Esophagus (tissue), 2 donors: ENCODE data around the gene DOCK1. TPM values are rescaled to one million over a fixed set of nuclear protein-coding genes. Genes with fewer than 3 reads are reported as not detected.

Experiments used
- H3K27ac ChIP-seq, 2 donors: one replicate each; pipeline ENCODE4 v1.5.1; 2013; ENCODE audit warnings: low read depth in 2 of 2, mild to moderate bottlenecking in 2 of 2, inconsistent platforms in 1 of 2, low read length in 1 of 2, moderate library complexity in 1 of 2
- H3K27me3 ChIP-seq, 2 donors: one replicate each; pipeline ENCODE4 v1.6.1; 2013; ENCODE audit warnings: low read length in 2 of 2, control low read depth in 1 of 2, mild to moderate bottlenecking in 1 of 2; ENCODE audit not compliant: insufficient read depth in 2 of 2, control insufficient read depth in 1 of 2
- H3K36me3 ChIP-seq, 2 donors: one replicate each; pipeline ENCODE4 v1.6.1; 2013; ENCODE audit warnings: low read length in 1 of 2; ENCODE audit not compliant: control insufficient read depth in 2 of 2, insufficient read depth in 2 of 2
- H3K4me1 ChIP-seq, 2 donors: one replicate each; pipeline ENCODE4 v1.6.1; 2013; ENCODE audit warnings: low read length in 1 of 2; ENCODE audit not compliant: control insufficient read depth in 2 of 2, insufficient read depth in 2 of 2
- H3K4me3 ChIP-seq, 2 donors: one replicate each; pipeline ENCODE4 v1.5.1; 2013; ENCODE audit warnings: low read length in 2 of 2, mild to moderate bottlenecking in 2 of 2, low read depth in 1 of 2, moderate library complexity in 1 of 2
- H3K9me3 ChIP-seq, 2 donors: one replicate each; pipeline ENCODE4 v1.6.1; 2013; ENCODE audit warnings: mild to moderate bottlenecking in 2 of 2, low read depth in 1 of 2, low read length in 1 of 2, moderate library complexity in 1 of 2; ENCODE audit not compliant: control insufficient read depth in 2 of 2, insufficient read depth in 1 of 2
- WGBS, 2 donors: extraction: QIAGEN DNeasy Blood & Tissue Kit; methylation state at CpG; one replicate each; pipeline ENCODE4 v1.1.7; 2013; 5-methylcytosine and 5-hydroxymethylcytosine counted together
- polyA plus RNA-seq, 2 donors: library from polyadenylated mRNA; stranded (reverse); fragments of 200-250 nt; gene quantifications; one replicate each; pipeline ENCODE4 v1.2.3, GENCODE V29; 2013
- donor health status: healthy with polysubstance abuse.
- donor health status: Bipolar disorder and iron deficiency.

The DOCK1 gene
- polyA plus RNA-seq, 2 donors: 11.4 to 17.5 TPM

- H3K36me3 ChIP-seq: no peaks in the 10 kb centered on the region
- H3K27me3 ChIP-seq: no peaks in the 10 kb centered on the region
- H3K9me3 ChIP-seq: no peaks in the 10 kb centered on the region
- 52 to 62% methylated on average over 16 of the region's 16 CpGs for WGBS, 2 donors
- H3K4me1 ChIP-seq: peaks cover 6 to 10% of the 10 kb centered on the region in 2 donors
- no peak overlapping the region for H3K4me3 ChIP-seq
- no peak overlapping the region for H3K27ac ChIP-seq
Observed at GRCh38 chr10:126955934-126956711, 50.9 kb downstream of the DOCK1 start.

GRCh38 chr10:126956712-126957108 lies 51.5 kb downstream of the DOCK1 start:
- H3K9me3 ChIP-seq: no peaks in the 10 kb centered on the region
- 76 to 83% methylated on average over 4 of the region's 4 CpGs for WGBS, 2 donors
- H3K36me3 ChIP-seq: no peaks in the 10 kb centered on the region
- no peak overlapping the region for H3K27ac ChIP-seq
- H3K27me3 ChIP-seq: no peaks in the 10 kb centered on the region
- no peak overlapping the region for H3K4me3 ChIP-seq
- peaks cover 6 to 10% of the 10 kb centered on the region in 2 donors for H3K4me1 ChIP-seq

GRCh38 chr10:126957111-126957510 lies 51.9 kb downstream of the DOCK1 start:
- 73 to 81% methylated on average over 8 of the region's 8 CpGs for WGBS, 2 donors
- H3K4me3 ChIP-seq: no peak overlapping the region
- H3K36me3 ChIP-seq: no peaks in the 10 kb centered on the region
- no peaks in the 10 kb centered on the region for H3K27me3 ChIP-seq
- H3K27ac ChIP-seq: no peak overlapping the region
- no peaks in the 10 kb centered on the region for H3K9me3 ChIP-seq
- peaks cover 6 to 10% of the 10 kb centered on the region in 2 donors for H3K4me1 ChIP-seq

GRCh38 chr10:126959431-126959830 lies 54.2 kb downstream of the DOCK1 start:
- 88 to 91% methylated on average over 4 of the region's 4 CpGs for WGBS, 2 donors
- Histone ChIP-seq H3K4me3 (no peak overlapping the region), H3K27ac (no peak overlapping the region), H3K4me1 (peaks cover 10% of the 10 kb centered on the region in 2 donors), H3K27me3 (no peaks in the 10 kb centered on the region), H3K9me3 (no peaks in the 10 kb centered on the region), H3K36me3 (no peaks in the 10 kb centered on the region)

- H3K36me3 ChIP-seq: no peaks in the 10 kb centered on the region
- H3K9me3 ChIP-seq: no peaks in the 10 kb centered on the region
- H3K4me3 ChIP-seq: no peak overlapping the region
- peaks cover 9 to 10% of the 10 kb centered on the region in 2 donors for H3K4me1 ChIP-seq
- H3K27me3 ChIP-seq: no peaks in the 10 kb centered on the region
- WGBS, 2 donors: 93 to 95% methylated on average over 16 of the region's 16 CpGs
- H3K27ac ChIP-seq: no peak overlapping the region
Observed at GRCh38 chr10:126959906-126960685, 54.9 kb downstream of the DOCK1 start.

- no peak overlapping the region for H3K4me3 ChIP-seq
- H3K4me1 ChIP-seq: peaks cover 0 to 4% of the 10 kb centered on the region in 2 donors
- H3K9me3 ChIP-seq: no peaks in the 10 kb centered on the region
- 82 to 90% methylated on average over 4 of the region's 4 CpGs for WGBS, 2 donors
- no peak overlapping the region for H3K27ac ChIP-seq
- H3K36me3 ChIP-seq: no peaks in the 10 kb centered on the region
- no peaks in the 10 kb centered on the region for H3K27me3 ChIP-seq
Observed at GRCh38 chr10:126963354-126963753, 58.1 kb downstream of the DOCK1 start.

- no peaks in the 10 kb centered on the region for H3K27me3 ChIP-seq
- peaks cover 0 to 4% of the 10 kb centered on the region in 2 donors for H3K4me1 ChIP-seq
- 57 to 70% methylated on average over 7 of the region's 7 CpGs for WGBS, 2 donors
- H3K36me3 ChIP-seq: no peaks in the 10 kb centered on the region
- no peaks in the 10 kb centered on the region for H3K9me3 ChIP-seq
- no peak overlapping the region for H3K4me3 ChIP-seq
- H3K27ac ChIP-seq: no peak overlapping the region
Observed at GRCh38 chr10:126964190-126964589, 59.0 kb downstream of the DOCK1 start.

GRCh38 chr10:126966938-126967337 lies 61.7 kb downstream of the DOCK1 start:
- Histone ChIP-seq H3K36me3 (peaks cover 0 to 2% of the 10 kb centered on the region in 2 donors), H3K9me3 (no peaks in the 10 kb centered on the region)

GRCh38 chr10:126969310-126969709 lies 64.1 kb downstream of the DOCK1 start:
- WGBS, 2 donors: 88 to 90% methylated on average over 8 of the region's 8 CpGs
- H3K4me3 ChIP-seq: no peak overlapping the region

More at GRCh38 chr10:126966938-126967337, 61.7 kb downstream of the DOCK1 start:
- Histone ChIP-seq H3K27me3 (no peaks in the 10 kb centered on the region), H3K4me1 (peaks cover 0 to 4% of the 10 kb centered on the region in 2 donors), H3K27ac (no peak overlapping the region), H3K4me3 (no peak overlapping the region)
- WGBS, 2 donors: 91 to 92% methylated on average over 5 of the region's 5 CpGs

More at GRCh38 chr10:126969310-126969709, 64.1 kb downstream of the DOCK1 start:
- Histone ChIP-seq H3K4me1 (peaks cover 0 to under 1% of the 10 kb centered on the region in 2 donors), H3K9me3 (no peaks in the 10 kb centered on the region), H3K27ac (no peak overlapping the region), H3K27me3 (no peaks in the 10 kb centered on the region), H3K36me3 (peaks cover 0 to 2% of the 10 kb centered on the region in 2 donors)
